ENCODE data around the gene HPS4.

- no peak for TF ChIP-seq POLR2A (IDR thresholded peaks at IDR 0.05)
- no peak for TF ChIP-seq CTCF (IDR thresholded peaks at IDR 0.05)
These were observed 20.4 kb downstream of the HPS4 start for GRCh38 chr22:26463101-26463661.

All from stomach (tissue), 4 donors.